Glutamatergic neuron (in vitro differentiated cells): ENCODE data around the gene ACADVL. TPM values are rescaled to one million over a fixed set of nuclear protein-coding genes. Genes with fewer than 3 reads are reported as not detected.
A peak's percentile ranks its signal among the peaks of the same experiment; 100 is the strongest.

Experiments used
- DNase-seq: peaks from one replicate; pipeline ENCODE4 v3.0.0; 2022
- H3K27ac Mint-ChIP-seq: one replicate; pipeline ENCODE4 v1.8.0; 2020; ENCODE audit warnings: mild to moderate bottlenecking, mixed read lengths, inconsistent platforms; ENCODE audit not compliant: unreplicated experiment
- H3K27me3 Mint-ChIP-seq: one replicate; pipeline ENCODE4 v1.8.0; 2020; ENCODE audit warnings: mild to moderate bottlenecking, moderate library complexity, mixed read lengths, inconsistent platforms; ENCODE audit not compliant: unreplicated experiment
- H3K36me3 Mint-ChIP-seq: one replicate; pipeline ENCODE4 v1.8.0; 2020; ENCODE audit warnings: mild to moderate bottlenecking, mixed read lengths, inconsistent platforms; ENCODE audit not compliant: unreplicated experiment
- H3K4me1 Mint-ChIP-seq: one replicate; pipeline ENCODE4 v1.8.0; 2020; ENCODE audit warnings: mild to moderate bottlenecking, low read depth, mixed read lengths, inconsistent platforms; ENCODE audit not compliant: unreplicated experiment
- H3K4me3 Mint-ChIP-seq: one replicate; pipeline ENCODE4 v1.8.0; 2020; ENCODE audit warnings: mild to moderate bottlenecking, mixed read lengths, inconsistent platforms; ENCODE audit not compliant: unreplicated experiment
- H3K9me3 Mint-ChIP-seq: one replicate; pipeline ENCODE4 v1.8.0; 2020; ENCODE audit warnings: mild to moderate bottlenecking, moderate library complexity, mixed read lengths, inconsistent platforms; ENCODE audit not compliant: unreplicated experiment
- total RNA-seq: library from RNA; stranded (reverse); fragmentation: NEBNext Ultra II Directional; extraction: Animal tissue kit (Norgen Biotek cat#: 25700); gene quantifications from one replicate; pipeline ENCODE4 v1.2.1, GENCODE V29; 2021; ENCODE audit not compliant: unreplicated experiment
- TF ChIP-seq, protein P1 (sequence below): fragments of 200-600 bp; sonication (generic); IDR thresholded peaks from one replicate; pipeline ENCODE4 v1.5.0; 2021; ENCODE audit not compliant: partially characterized antibody, unreplicated experiment

The ACADVL gene
- total RNA-seq, 1 donor from 2014 or later = 375 TPM

DNA sequence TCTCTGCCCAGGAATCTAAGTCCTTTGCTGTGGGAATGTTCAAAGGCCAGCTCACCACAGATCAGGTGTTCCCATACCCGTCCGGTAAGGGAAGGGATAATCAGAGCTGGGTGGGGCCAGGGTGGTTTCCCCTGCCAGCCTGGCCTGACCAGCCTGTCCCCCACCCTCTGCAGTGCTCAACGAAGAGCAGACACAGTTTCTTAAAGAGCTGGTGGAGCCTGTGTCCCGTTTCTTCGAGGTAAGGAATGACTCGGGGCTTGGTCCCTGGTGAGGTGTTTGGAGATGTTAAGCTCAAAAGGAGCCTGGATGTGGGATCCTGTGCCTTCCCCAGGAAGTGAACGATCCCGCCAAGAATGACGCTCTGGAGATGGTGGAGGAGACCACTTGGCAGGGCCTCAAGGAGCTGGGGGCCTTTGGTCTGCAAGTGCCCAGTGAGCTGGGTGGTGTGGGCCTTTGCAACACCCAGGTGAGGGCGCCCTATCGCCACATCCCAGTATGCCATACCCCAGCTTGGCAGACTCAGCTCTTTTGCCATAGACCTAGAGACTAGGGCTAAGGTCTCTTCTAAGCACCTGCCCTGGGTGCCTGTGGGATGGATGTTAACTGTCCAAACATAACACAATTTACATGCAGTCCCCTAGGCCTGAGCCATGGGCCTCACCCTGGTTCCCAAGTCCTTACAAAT is 997 bp downstream of the ACADVL start:
- H3K27me3 Mint-ChIP-seq = peaks cover 19% of the 10 kb centered on the region
- TF ChIP-seq, protein P1, sequence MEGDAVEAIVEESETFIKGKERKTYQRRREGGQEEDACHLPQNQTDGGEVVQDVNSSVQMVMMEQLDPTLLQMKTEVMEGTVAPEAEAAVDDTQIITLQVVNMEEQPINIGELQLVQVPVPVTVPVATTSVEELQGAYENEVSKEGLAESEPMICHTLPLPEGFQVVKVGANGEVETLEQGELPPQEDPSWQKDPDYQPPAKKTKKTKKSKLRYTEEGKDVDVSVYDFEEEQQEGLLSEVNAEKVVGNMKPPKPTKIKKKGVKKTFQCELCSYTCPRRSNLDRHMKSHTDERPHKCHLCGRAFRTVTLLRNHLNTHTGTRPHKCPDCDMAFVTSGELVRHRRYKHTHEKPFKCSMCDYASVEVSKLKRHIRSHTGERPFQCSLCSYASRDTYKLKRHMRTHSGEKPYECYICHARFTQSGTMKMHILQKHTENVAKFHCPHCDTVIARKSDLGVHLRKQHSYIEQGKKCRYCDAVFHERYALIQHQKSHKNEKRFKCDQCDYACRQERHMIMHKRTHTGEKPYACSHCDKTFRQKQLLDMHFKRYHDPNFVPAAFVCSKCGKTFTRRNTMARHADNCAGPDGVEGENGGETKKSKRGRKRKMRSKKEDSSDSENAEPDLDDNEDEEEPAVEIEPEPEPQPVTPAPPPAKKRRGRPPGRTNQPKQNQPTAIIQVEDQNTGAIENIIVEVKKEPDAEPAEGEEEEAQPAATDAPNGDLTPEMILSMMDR = no peak
- peaks cover 34% of the 10 kb centered on the region for H3K4me1 Mint-ChIP-seq
- H3K36me3 Mint-ChIP-seq = no peaks in the 10 kb centered on the region
- H3K27ac Mint-ChIP-seq = peak overlapping the region; percentile 64
- peak; percentile 54 for DNase-seq
- peaks cover 17% of the 10 kb centered on the region for H3K9me3 Mint-ChIP-seq
- peak overlapping the region; percentile 88 for H3K4me3 Mint-ChIP-seq

DNA sequence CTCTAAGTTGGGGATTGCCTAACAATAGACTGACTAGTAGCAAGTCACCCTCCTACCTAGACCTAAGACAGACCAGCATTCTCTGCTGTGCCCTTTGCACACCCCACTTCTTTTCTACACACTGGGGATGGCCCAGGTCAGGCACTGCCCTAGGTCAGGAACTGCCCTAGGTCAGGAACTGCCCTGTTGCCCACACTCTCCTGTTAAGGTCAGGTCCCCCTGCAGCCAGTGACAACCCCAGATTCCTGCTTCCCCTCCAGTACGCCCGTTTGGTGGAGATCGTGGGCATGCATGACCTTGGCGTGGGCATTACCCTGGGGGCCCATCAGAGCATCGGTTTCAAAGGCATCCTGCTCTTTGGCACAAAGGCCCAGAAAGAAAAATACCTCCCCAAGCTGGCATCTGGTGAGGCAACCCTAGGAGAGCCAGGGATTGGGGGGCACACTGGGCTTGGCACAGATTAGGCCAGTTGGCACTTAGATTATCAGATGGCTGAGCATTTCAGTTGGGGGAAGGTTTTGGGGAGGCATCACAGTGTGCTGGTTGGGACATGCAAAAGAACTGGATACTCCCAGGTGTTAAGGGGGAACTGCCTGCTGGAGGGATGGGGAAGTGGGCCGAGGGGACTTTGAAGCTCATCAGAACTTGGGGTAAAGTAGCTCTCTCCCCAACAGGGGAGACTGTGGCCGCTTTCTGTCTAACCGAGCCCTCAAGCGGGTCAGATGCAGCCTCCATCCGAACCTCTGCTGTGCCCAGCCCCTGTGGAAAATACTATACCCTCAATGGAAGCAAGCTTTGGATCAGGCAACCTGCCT is 1.7 kb downstream of the ACADVL start:
- TF ChIP-seq, protein P1 = no peak
- H3K9me3 Mint-ChIP-seq = peaks cover 17% of the 10 kb centered on the region

DNA sequence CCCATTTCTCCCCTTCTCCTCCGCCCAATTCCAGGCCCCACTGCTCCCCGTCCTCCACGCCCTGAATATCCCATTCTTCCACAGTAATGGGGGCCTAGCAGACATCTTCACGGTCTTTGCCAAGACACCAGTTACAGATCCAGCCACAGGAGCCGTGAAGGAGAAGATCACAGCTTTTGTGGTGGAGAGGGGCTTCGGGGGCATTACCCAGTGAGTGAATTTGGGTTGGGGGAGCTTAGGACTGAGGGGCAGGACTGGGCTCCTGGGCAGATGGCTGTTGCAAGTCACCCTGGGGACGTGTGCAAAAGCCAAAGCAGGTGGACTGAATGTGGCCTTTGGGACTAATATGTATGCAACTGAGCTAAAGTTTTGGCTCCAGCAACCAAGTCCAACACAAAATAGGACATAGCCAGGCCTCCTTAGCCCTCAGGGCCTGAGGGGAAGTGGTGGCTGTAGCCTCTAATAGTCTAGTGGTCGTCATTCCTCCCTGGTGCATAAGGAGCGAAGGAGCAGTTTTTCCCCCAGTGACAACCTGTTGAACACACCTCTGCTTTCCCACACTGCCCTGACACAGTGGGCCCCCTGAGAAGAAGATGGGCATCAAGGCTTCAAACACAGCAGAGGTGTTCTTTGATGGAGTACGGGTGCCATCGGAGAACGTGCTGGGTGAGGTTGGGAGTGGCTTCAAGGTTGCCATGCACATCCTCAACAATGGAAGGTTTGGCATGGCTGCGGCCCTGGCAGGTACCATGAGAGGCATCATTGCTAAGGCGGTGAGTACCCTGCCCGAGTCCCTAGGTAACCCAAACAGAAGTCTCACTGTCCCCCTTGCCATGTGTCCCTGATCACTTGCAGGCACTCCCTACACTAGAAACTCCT is 2.6 kb downstream of the ACADVL start:
- Mint-ChIP-seq H3K36me3 (no peaks in the 10 kb centered on the region), H3K9me3 (peaks cover 17% of the 10 kb centered on the region), H3K27ac (peak overlapping the region; percentile 48), H3K4me3 (no peak overlapping the region), H3K4me1 (peaks cover 24% of the 10 kb centered on the region), H3K27me3 (peaks cover 12% of the 10 kb centered on the region)
- DNase-seq = no peak
- TF ChIP-seq, protein P1 = no peak

More for the DNA sequence above, 1.7 kb downstream of the ACADVL start:
- Mint-ChIP-seq H3K27ac (peak overlapping the region; percentile 48), H3K36me3 (no peaks in the 10 kb centered on the region), H3K4me3 (peak overlapping the region; percentile 88), H3K27me3 (peaks cover 15% of the 10 kb centered on the region), H3K4me1 (peaks cover 28% of the 10 kb centered on the region)
- DNase-seq = no peak

DNA sequence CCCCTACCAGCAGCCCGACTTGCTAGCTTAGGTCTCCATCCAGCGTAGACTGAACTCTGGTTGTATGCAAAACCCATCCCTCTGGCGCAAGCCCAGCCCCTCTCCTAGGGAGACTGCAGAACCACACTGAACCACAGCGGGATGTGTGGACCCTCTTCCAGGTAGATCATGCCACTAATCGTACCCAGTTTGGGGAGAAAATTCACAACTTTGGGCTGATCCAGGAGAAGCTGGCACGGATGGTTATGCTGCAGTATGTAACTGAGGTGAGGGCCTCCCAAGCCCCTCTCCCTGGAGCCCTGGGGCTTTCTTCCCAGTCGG is 3.2 kb downstream of the ACADVL start:
- Mint-ChIP-seq H3K36me3 (no peaks in the 10 kb centered on the region), H3K4me3 (no peak overlapping the region)

More for the DNA sequence above, 3.2 kb downstream of the ACADVL start:
- H3K27ac Mint-ChIP-seq = no peak overlapping the region
- no peak for DNase-seq
- H3K9me3 Mint-ChIP-seq = peaks cover 17% of the 10 kb centered on the region
- peaks cover 12% of the 10 kb centered on the region for H3K27me3 Mint-ChIP-seq
- TF ChIP-seq, protein P1 = no peak
- H3K4me1 Mint-ChIP-seq = peaks cover 22% of the 10 kb centered on the region
